Endothelial cell of umbilical vein (primary cell): Measurements from ENCODE around the gene RAB17. TPM values are rescaled to one million over a fixed set of nuclear protein-coding genes. Genes with fewer than 3 reads are reported as not detected.

ENCODE experiments used
- BruUV-seq: library from RNA; stranded (reverse); fragments of 400-500 nt; replicated peaks from 2 replicates; lab custom pipeline; 2021; lab: Mats Ljungman, UMichigan
- CTCF ChIA-PET: fragments of 300-600, 350-600 bp; sonication (Branson Sonifier 250); formaldehyde crosslinking; loops from one replicate; lab custom pipeline; 2021; ENCODE audit warnings: antibody characterized with exemption, inconsistent platforms; lab: Charles Lee
- POLR2A ChIA-PET: fragments of 300-600, 350-600 bp; sonication (Branson Sonifier 250); formaldehyde crosslinking; loops from one replicate; lab custom pipeline; 2021; ENCODE audit warnings: antibody characterized with exemption, inconsistent platforms; lab: Charles Lee
- DNase-seq: peaks from one replicate; pipeline ENCODE4 v3.0.0-alpha.2; 2011; ENCODE audit warnings: low read depth, low spot score
- FAIRE-seq: peaks from 2 replicates; lab custom pipeline; 2011; peaks lifted over from hg19 to GRCh38; lab: Jason Lieb, UNC
- H2AFZ ChIP-seq: 2 replicates; pipeline ENCODE4 v1.6.0; 2012; ENCODE audit warnings: low read depth, low read length, control low read depth, inconsistent platforms
- H3K27ac ChIP-seq: 2 replicates; pipeline ENCODE4 v1.5.1; 2011; ENCODE audit warnings: low read depth, mild to moderate bottlenecking, control low read depth, low read length, moderate library complexity; ENCODE audit not compliant: insufficient read depth
- H3K27me3 ChIP-seq, 2 experiments: 2 replicates each; pipeline versions ENCODE4 v1.6.0 to v1.6.1; 2011; ENCODE audit warnings: low read length in 2 of 2, mixed read lengths in 1 of 2; ENCODE audit not compliant: control insufficient read depth in 2 of 2, insufficient read depth in 2 of 2
- H3K36me3 ChIP-seq, 2 experiments: 2 replicates in 1 of 2; 3 replicates in 1 of 2; pipeline ENCODE4 v1.5.1; 2011; ENCODE audit warnings: low read length in 2 of 2, mild to moderate bottlenecking in 1 of 2, moderate library complexity in 1 of 2; ENCODE audit not compliant: control insufficient read depth in 2 of 2, insufficient read depth in 2 of 2; ENCODE audit errors: extremely low read depth in 1 of 2
- H3K4me1 ChIP-seq: 3 replicates; pipeline ENCODE4 v1.5.1; 2011; ENCODE audit warnings: mild to moderate bottlenecking, low read length; ENCODE audit not compliant: control insufficient read depth, insufficient read depth; ENCODE audit errors: extremely low read depth
- H3K4me2 ChIP-seq: 2 replicates; pipeline ENCODE4 v1.6.1; 2011; ENCODE audit warnings: low read length, control low read depth, mixed read lengths; ENCODE audit not compliant: insufficient read depth
- H3K4me3 ChIP-seq, 3 experiments: fragments of 200-600 bp in 1 of 3; sonication (generic), shearing (Covaris generic) in 1 of 3; replicated peaks in 1 of 3; 2 replicates each; pipeline ENCODE4 v1.5.1; 2011 to 2016; ENCODE audit warnings: control low read depth in 3 of 3, low read length in 3 of 3, mild to moderate bottlenecking in 2 of 3, inconsistent platforms in 1 of 3, low read depth in 1 of 3, moderate library complexity in 1 of 3; ENCODE audit not compliant: insufficient read depth in 1 of 3
- H3K79me2 ChIP-seq: 2 replicates; pipeline ENCODE4 v1.6.0; 2012; ENCODE audit warnings: low read length, inconsistent platforms; ENCODE audit not compliant: control insufficient read depth, insufficient read depth
- H3K9ac ChIP-seq: replicated peaks from 2 replicates; pipeline ENCODE3; 2011; ENCODE audit warnings: low read length, control low read depth; ENCODE audit not compliant: insufficient read depth; ENCODE audit errors: extremely low read depth
- H3K9me1 ChIP-seq: replicated peaks from 3 replicates; pipeline ENCODE4 v1.6.0; 2011; ENCODE audit warnings: mild to moderate bottlenecking, low read length; ENCODE audit not compliant: control insufficient read depth, insufficient read depth; ENCODE audit errors: extremely low read depth
- H3K9me3 ChIP-seq: replicated peaks from 2 replicates; pipeline ENCODE4 v1.5.1; 2012; ENCODE audit warnings: low read length, inconsistent platforms; ENCODE audit not compliant: control insufficient read depth, insufficient read depth
- H4K20me1 ChIP-seq: replicated peaks from 2 replicates; pipeline ENCODE3; 2011; ENCODE audit warnings: mild to moderate bottlenecking, low read length; ENCODE audit not compliant: control insufficient read depth, insufficient read depth; ENCODE audit errors: extremely low read depth
- CTCF ChIP-seq, 2 donors: IDR thresholded peaks; 1 replicate in 1 of 2; 2 replicates in 1 of 2; pipeline ENCODE4 v1.5.1; 2011; ENCODE audit warnings: low read length in 2 of 2, mild to moderate bottlenecking in 2 of 2, moderate library complexity in 2 of 2, control low read depth in 1 of 2, inconsistent platforms in 1 of 2, low read depth in 1 of 2; ENCODE audit not compliant: insufficient read depth in 1 of 2; ENCODE audit errors: extremely low read depth in 1 of 2
- EZH2 ChIP-seq: IDR thresholded peaks from 2 replicates; pipeline ENCODE4 v1.6.1; 2012; ENCODE audit warnings: borderline replicate concordance, low read depth, mild to moderate bottlenecking, moderate library complexity, low read length, inconsistent platforms; ENCODE audit not compliant: severe bottlenecking
- JUN ChIP-seq: IDR thresholded peaks from 2 replicates; pipeline ENCODE4 v1.6.1; 2011; ENCODE audit warnings: borderline replicate concordance, low read depth; ENCODE audit not compliant: insufficient read length, insufficient read depth
- MAX ChIP-seq: IDR thresholded peaks from 2 replicates; pipeline ENCODE4 v1.6.1; 2011; ENCODE audit not compliant: insufficient read depth, insufficient read length
- POLR2A ChIP-seq: IDR thresholded peaks from 2 replicates; pipeline ENCODE4 v1.6.1; 2012; ENCODE audit warnings: low read depth, mild to moderate bottlenecking, control low read depth, low read length
- POLR2AphosphoS5 ChIP-seq: IDR thresholded peaks from 2 replicates; pipeline ENCODE4 v1.6.1; 2012; ENCODE audit warnings: low read depth, mild to moderate bottlenecking, control low read depth, low read length, moderate library complexity; ENCODE audit not compliant: insufficient read depth
- dilution Hi-C: fragments of 300-500 bp; cut with MboI; formaldehyde crosslinking; loops from one replicate; pipeline ENCODE4 v1.15.0; 2019; ENCODE audit warnings: low sequenced_read_pairs; ENCODE audit not compliant: extremely low pct_ligation_motif_present
- intact Hi-C: fragments of 100-400 bp; cut with micrococcal nuclease; formaldehyde crosslinking; loops from one replicate; pipeline ENCODE4 v1.10.0; 2022
- polyA plus RNA-seq, 4 experiments: library from polyadenylated mRNA; depleted of rRNA in 3 of 4; stranded (reverse) in 3 of 4; unstranded in 1 of 4; fragments of >200 nt; gene quantifications; 2 replicates each; pipeline versions ENCODE4 v1.2.1 to v1.2.3, GENCODE V29; 2011 to 2012; ENCODE audit warnings: missing spikeins in 1 of 4
- total RNA-seq: library from RNA; stranded (reverse); gene quantifications from 2 replicates; pipeline ENCODE4 v1.2.3, GENCODE V29; 2021

RAB17 gene
- total and polyA plus RNA-seq, 2 donors (not counting 3 experiments of a cell fraction or from before 2014, with no cell fraction given): 0.41 to 0.77 TPM

- intact Hi-C loops: no loop called here
These were observed 22.3 kb downstream of the RAB17 start for GRCh38 chr2:237568121-237568660.

More at GRCh38 chr2:237568121-237568660, 22.3 kb downstream of the RAB17 start:
- BruUV-seq: no TSS peak
- Histone ChIP-seq H3K9ac (no peak overlapping the region), H3K79me2 (no peaks in the 10 kb centered on the region), H3K9me1 (no peaks in the 10 kb centered on the region), H2AFZ (no peak overlapping the region), H3K27me3 (no peaks in the 10 kb centered on the region), H3K27ac (no peak overlapping the region), H4K20me1 (no peaks in the 10 kb centered on the region), H3K9me3 (no peaks in the 10 kb centered on the region), H3K4me3 (no peak overlapping the region), H3K4me1 (no peaks in the 10 kb centered on the region), H3K36me3 (no peaks in the 10 kb centered on the region), H3K4me2 (no peak overlapping the region)
- no peak for TF ChIP-seq POLR2A
- TF ChIP-seq MAX: no peak
- TF ChIP-seq POLR2AphosphoS5: no peak
- TF ChIP-seq CTCF (IDR thresholded peaks at IDR 0.05; ENCODE audit: extremely low read depth in 1 of 2, insufficient read depth in 1 of 2, low read depth in 1 of 2, low read length in 2 of 2): no peak
- TF ChIP-seq JUN: no peak
- no peak for TF ChIP-seq EZH2
- ChIA-PET POLR2A (no interaction called here), CTCF (interaction anchor here (1.5 kb wide), 2 partner anchors 55 to 147 kb away, joined by 3 to 4 read pairs; no protein-coding TSS in a partner anchor)
- dilution Hi-C loops: no loop called here
- DNase-seq (no peak), FAIRE-seq (no peak)
